K562 (cell line): Measurements from ENCODE around the gene C6orf141. TPM values are rescaled to one million over a fixed set of nuclear protein-coding genes. Genes with fewer than 3 reads are reported as not detected.

Experiments
- FOXJ2 ChIP-seq: fragments of 200-800 bp; sonication (Bioruptor generic); IDR thresholded peaks from 2 replicates; pipeline ENCODE4 v1.6.1; 2016; ENCODE audit warnings: missing genetic modification characterization, missing compliant biosample characterization
- HDAC1 ChIP-seq, 2 experiments: fragments of 450-650 bp; IDR thresholded peaks; 2 replicates each; pipeline ENCODE4 v1.6.1; 2016 to 2017; ENCODE audit warnings: inconsistent platforms in 1 of 2, mild to moderate bottlenecking in 1 of 2, moderate library complexity in 1 of 2
- JUNB ChIP-seq: fragments of 450-650 bp; formaldehyde crosslinking; conservative IDR thresholded peaks from 2 replicates; pipeline ENCODE4 v1.4.0; 2020; ENCODE audit warnings: mild to moderate bottlenecking
- KLF16 ChIP-seq: IDR thresholded peaks from 2 replicates; pipeline ENCODE4 v1.6.1; 2016; ENCODE audit warnings: antibody characterized with exemption
- NBN ChIP-seq: fragments of 450-650 bp; IDR thresholded peaks from 2 replicates; pipeline ENCODE4 v1.6.1; 2016; ENCODE audit warnings: low read depth, mild to moderate bottlenecking
- NRF1 ChIP-seq, 2 experiments: fragments of 450-650 bp; IDR thresholded peaks in 1 of 2; conservative IDR thresholded peaks in 1 of 2; 2 replicates each; pipeline ENCODE4 v1.6.1; 2014; ENCODE audit warnings: mild to moderate bottlenecking in 2 of 2
- RB1 ChIP-seq: fragments of 450-650 bp; IDR thresholded peaks from 2 replicates; pipeline ENCODE4 v1.6.1; 2017; ENCODE audit warnings: low read depth, mild to moderate bottlenecking
- ZNF263 ChIP-seq: sonication (generic); formaldehyde crosslinking; IDR thresholded peaks from 2 replicates; pipeline ENCODE4 v1.8.0; 2022; ENCODE audit warnings: mild to moderate bottlenecking, missing genetic modification reagents, borderline replicate concordance
- polyA plus RNA-seq, 8 experiments: library from polyadenylated mRNA; depleted of rRNA in 4 of 8; stranded (reverse) in 5 of 8; unstranded in 3 of 8; fragments of >200 nt; fragmentation: Nextera tagmentation in 2 of 8; fragmentation: Illumina TruSeq in 1 of 8; extraction: Ambion mirVana in 2 of 8; extraction: Trizol in 1 of 8; gene quantifications; 2 replicates each; pipeline versions ENCODE4 v1.2.1 to v1.2.3, GENCODE V29; 2011 to 2014; ENCODE audit warnings: inconsistent platforms in 1 of 8, missing spikeins in 1 of 8
- total RNA-seq, 7 experiments: library from RNA; depleted of rRNA in 6 of 7; stranded (reverse); fragments of >200 nt in 6 of 7; fragmentation: Illumina TruSeq in 2 of 7; extraction: Trizol in 2 of 7; gene quantifications; 2 replicates each; pipeline versions ENCODE4 v1.2.1 to v1.2.3, GENCODE V29; 2011 to 2021; ENCODE audit warnings: low replicate concordance in 1 of 7
- TF ChIP-seq, protein P1 (sequence below): fragments of 450-650 bp; IDR thresholded peaks from 2 replicates; pipeline ENCODE4 v1.6.1; 2016
- TF ChIP-seq, protein P2 (sequence below): fragments of 450-650 bp; IDR thresholded peaks from 2 replicates; pipeline ENCODE4 v1.6.1; 2016; ENCODE audit warnings: mild to moderate bottlenecking
- TF ChIP-seq, protein P3 (sequence below), 2 experiments: fragments of 450-650 bp; IDR thresholded peaks; 2 replicates each; pipeline ENCODE4 v1.6.1; 2016; ENCODE audit warnings: mild to moderate bottlenecking in 2 of 2, borderline replicate concordance in 1 of 2, low read depth in 1 of 2, moderate library complexity in 1 of 2
- TF ChIP-seq, protein P4 (sequence below): sonication (generic); formaldehyde crosslinking; IDR thresholded peaks from 2 replicates; pipeline ENCODE4 v1.8.0; 2022; ENCODE audit warnings: mild to moderate bottlenecking, missing genetic modification reagents

C6orf141 gene
- total and polyA plus RNA-seq, 9 of the 15 experiments (the other 6 are each of a cell fraction or from before 2014, with no cell fraction given), result not detected

DNA sequence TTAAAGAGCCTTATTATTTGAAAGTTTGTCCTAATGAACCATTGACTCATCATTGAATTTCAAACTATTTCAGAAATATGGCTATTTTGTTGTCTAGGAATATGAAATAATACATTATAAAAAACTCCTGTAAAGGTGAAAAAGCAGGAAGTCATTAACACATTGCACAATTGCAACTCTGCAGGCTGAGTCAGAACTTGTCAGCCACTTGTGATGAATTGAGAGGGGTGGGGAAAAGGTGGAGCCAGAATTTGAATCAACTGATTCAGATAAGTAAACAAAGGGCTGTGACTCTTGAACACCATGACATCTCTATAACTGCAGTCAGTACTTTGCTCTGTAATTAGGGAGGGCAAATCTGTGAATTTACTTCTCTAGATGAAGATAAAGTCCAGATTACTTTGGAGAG lies 6.0 kb downstream of the C6orf141 start (continued):
- TF ChIP-seq JUNB (CRISPR knock-in tag), result peak; percentile 50; the same call in 1 of the 2 replicates
- peak in 1 of 2 experiments; percentile 82; a peak in 2 of 4 replicates for TF ChIP-seq HDAC1 (IDR thresholded peaks at IDR 0.05)
- TF ChIP-seq, protein P1, sequence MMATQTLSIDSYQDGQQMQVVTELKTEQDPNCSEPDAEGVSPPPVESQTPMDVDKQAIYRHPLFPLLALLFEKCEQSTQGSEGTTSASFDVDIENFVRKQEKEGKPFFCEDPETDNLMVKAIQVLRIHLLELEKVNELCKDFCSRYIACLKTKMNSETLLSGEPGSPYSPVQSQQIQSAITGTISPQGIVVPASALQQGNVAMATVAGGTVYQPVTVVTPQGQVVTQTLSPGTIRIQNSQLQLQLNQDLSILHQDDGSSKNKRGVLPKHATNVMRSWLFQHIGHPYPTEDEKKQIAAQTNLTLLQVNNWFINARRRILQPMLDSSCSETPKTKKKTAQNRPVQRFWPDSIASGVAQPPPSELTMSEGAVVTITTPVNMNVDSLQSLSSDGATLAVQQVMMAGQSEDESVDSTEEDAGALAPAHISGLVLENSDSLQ, result peak; percentile 97
- TF ChIP-seq KLF16, result no peak
- TF ChIP-seq, protein P2, sequence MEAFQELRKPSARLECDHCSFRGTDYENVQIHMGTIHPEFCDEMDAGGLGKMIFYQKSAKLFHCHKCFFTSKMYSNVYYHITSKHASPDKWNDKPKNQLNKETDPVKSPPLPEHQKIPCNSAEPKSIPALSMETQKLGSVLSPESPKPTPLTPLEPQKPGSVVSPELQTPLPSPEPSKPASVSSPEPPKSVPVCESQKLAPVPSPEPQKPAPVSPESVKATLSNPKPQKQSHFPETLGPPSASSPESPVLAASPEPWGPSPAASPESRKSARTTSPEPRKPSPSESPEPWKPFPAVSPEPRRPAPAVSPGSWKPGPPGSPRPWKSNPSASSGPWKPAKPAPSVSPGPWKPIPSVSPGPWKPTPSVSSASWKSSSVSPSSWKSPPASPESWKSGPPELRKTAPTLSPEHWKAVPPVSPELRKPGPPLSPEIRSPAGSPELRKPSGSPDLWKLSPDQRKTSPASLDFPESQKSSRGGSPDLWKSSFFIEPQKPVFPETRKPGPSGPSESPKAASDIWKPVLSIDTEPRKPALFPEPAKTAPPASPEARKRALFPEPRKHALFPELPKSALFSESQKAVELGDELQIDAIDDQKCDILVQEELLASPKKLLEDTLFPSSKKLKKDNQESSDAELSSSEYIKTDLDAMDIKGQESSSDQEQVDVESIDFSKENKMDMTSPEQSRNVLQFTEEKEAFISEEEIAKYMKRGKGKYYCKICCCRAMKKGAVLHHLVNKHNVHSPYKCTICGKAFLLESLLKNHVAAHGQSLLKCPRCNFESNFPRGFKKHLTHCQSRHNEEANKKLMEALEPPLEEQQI, result peak; percentile 82; the same call in 1 of the 2 replicates
- no peak for TF ChIP-seq ZNF263 (CRISPR knock-in tag)
- peak; percentile 69; the same call in 1 of the 2 replicates for TF ChIP-seq FOXJ2 (tag)
- TF ChIP-seq NBN, result peak; percentile 73; the same call in 1 of the 2 replicates
- TF ChIP-seq, protein P3, sequence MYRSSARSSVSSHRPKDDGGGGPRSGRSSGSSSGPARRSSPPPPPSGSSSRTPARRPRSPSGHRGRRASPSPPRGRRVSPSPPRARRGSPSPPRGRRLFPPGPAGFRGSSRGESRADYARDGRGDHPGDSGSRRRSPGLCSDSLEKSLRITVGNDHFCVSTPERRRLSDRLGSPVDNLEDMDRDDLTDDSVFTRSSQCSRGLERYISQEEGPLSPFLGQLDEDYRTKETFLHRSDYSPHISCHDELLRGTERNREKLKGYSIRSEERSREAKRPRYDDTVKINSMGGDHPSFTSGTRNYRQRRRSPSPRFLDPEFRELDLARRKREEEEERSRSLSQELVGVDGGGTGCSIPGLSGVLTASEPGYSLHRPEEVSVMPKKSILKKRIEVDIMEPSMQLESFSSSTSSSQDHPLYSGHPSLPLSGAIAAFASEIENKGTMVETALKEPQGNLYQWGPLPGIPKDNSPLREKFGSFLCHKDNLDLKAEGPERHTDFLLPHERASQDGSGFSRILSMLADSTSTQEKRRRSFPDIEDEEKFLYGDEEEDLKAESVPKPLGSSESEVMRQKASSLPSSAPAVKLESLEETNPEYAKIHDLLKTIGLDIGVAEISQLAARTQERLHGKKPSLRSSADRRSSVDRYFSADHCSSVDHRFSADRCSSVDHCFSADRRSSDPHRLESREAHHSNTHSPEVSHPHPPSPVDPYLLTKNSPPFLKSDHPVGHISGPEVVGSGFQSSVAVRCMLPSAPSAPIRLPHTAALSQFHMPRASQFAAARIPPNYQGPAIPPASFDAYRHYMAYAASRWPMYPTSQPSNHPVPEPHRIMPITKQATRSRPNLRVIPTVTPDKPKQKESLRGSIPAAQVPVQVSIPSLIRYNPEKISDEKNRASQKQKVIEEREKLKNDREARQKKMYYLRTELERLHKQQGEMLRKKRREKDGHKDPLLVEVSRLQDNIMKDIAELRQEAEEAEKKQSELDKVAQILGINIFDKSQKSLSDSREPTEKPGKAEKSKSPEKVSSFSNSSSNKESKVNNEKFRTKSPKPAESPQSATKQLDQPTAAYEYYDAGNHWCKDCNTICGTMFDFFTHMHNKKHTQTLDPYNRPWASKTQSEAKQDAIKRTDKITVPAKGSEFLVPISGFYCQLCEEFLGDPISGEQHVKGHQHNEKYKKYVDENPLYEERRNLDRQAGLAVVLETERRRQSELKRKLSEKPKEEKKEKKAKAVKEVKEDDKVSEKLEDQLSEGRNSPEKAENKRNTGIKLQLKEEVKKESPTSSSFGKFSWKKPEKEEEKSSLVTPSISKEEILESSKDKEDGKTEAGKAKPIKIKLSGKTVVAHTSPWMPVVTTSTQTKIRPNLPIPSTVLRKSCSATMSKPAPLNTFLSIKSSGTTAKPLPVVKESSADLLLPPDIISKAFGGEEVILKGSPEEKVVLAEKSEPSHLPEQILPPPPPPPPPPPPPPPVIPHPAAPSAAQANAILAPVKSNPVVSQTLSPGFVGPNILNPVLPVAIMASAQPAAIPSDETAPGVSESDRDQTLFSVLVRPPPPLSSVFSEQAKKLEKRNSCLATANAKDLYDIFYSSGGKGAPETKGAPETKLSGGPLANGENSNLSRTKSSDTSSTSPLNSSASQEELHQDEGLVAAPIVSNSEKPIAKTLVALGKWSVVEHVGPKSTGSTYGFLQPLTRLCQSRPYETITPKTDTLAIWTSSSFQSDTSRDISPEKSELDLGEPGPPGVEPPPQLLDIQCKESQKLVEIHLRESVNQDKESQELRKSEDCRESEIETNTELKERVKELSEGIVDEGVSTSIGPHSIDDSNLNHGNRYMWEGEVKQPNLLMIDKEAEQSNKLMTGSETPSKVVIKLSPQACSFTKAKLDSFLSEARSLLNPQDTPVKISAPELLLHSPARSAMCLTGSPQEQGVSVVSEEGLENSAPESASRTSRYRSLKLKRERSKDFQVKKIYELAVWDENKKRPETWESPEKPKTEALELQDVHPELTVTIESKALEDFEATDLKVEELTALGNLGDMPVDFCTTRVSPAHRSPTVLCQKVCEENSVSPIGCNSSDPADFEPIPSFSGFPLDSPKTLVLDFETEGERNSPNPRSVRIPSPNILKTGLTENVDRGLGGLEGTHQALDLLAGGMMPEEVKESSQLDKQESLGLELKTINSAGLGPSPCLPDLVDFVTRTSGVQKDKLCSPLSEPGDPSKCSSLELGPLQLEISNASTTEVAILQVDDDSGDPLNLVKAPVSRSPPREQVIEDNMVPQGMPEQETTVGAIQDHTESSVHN (IDR thresholded peaks at IDR 0.05; ENCODE audit: borderline replicate concordance in 1 of 2, low read depth in 1 of 2), result peak in 1 of 2 experiments; percentile 49; a peak in 1 of 4 replicates
- TF ChIP-seq NRF1 (conservative IDR thresholded peaks at IDR 0.05 in 1 of 2, IDR thresholded peaks at IDR 0.05 in 1 of 2), result no peak
- no peak for TF ChIP-seq RB1
- TF ChIP-seq, protein P4, sequence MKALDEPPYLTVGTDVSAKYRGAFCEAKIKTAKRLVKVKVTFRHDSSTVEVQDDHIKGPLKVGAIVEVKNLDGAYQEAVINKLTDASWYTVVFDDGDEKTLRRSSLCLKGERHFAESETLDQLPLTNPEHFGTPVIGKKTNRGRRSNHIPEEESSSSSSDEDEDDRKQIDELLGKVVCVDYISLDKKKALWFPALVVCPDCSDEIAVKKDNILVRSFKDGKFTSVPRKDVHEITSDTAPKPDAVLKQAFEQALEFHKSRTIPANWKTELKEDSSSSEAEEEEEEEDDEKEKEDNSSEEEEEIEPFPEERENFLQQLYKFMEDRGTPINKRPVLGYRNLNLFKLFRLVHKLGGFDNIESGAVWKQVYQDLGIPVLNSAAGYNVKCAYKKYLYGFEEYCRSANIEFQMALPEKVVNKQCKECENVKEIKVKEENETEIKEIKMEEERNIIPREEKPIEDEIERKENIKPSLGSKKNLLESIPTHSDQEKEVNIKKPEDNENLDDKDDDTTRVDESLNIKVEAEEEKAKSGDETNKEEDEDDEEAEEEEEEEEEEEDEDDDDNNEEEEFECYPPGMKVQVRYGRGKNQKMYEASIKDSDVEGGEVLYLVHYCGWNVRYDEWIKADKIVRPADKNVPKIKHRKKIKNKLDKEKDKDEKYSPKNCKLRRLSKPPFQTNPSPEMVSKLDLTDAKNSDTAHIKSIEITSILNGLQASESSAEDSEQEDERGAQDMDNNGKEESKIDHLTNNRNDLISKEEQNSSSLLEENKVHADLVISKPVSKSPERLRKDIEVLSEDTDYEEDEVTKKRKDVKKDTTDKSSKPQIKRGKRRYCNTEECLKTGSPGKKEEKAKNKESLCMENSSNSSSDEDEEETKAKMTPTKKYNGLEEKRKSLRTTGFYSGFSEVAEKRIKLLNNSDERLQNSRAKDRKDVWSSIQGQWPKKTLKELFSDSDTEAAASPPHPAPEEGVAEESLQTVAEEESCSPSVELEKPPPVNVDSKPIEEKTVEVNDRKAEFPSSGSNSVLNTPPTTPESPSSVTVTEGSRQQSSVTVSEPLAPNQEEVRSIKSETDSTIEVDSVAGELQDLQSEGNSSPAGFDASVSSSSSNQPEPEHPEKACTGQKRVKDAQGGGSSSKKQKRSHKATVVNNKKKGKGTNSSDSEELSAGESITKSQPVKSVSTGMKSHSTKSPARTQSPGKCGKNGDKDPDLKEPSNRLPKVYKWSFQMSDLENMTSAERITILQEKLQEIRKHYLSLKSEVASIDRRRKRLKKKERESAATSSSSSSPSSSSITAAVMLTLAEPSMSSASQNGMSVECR (CRISPR knock-in tag), result no peak
